HG02623 (cell line): ENCODE results near the gene FA2H.
"Not testable (repeated sequence)": the region's sequence is repeated elsewhere in the genome, so short reads cannot be mapped to it uniquely, and the experiment has no call there.

ENCODE experiments used
- ATAC-seq: cut with Tn5 transposase; IDR thresholded peaks from one replicate; pipeline ENCODE4 v1.9.1; 2021; ENCODE audit warnings: moderate library complexity; ENCODE audit not compliant: unreplicated experiment

The FA2H gene

DNA sequence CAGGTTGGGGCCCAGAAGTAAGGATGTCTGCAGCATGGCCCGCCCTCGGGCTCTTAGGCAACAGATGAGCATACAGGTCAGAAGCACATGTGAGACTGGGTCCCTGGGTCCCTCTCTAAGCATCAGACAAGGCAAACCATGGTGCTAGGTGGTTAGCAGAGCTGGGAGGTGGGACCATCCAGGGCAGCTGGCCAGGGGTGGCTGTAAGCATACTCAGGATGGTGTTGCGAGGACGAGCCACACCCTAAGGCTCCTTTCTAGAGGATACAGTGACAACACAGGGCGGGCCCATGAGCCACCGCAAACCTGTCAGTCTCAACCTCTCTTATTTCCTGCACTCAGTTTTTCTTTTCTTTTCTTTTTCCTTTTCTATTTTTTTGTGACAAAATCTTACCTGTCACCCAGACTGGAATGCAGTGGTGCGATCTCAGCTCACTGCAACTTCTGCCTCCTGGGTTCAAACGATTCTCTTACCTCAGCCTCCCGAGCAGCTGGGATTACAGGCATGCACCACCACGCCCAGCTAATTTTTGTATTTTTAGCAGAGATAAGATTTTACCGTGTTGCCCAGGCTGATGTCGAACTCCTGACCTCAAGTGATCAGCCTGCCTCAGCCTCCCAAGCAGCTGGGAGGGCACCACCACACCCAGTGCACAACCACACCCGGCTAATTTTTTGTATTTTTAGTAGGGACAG lies 3.6 kb downstream of the FA2H start:
- no peak for ATAC-seq

DNA sequence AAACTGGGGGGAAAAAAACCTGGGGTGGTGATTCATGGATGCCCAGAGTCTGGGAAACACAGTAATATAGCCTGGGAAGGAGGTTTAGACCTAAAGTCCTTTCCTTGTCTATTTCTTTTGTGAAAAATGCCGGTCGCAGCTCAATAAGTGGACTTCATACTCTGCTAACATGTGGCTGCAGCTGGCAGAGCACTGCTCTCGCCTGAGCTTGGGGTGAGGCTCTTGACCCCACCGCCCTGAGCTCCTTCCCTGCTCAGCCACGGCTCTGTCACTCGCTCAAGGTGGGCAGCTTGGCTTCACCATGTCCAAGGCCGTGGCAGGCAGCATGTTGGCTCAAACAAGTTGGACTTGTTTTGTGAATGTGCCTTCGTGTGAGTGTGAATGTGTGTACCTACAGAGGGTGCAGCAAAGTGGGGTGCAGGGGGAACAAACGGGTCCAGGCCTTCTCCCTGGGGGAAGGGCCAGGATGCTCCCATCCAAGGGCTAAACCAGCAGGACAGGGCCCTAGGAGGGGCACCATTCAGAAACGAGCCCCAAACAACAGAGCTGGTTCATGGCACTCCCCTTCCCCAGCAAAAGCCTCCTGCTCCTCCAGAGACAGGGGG lies 4.9 kb downstream of the FA2H start:
- no peak for ATAC-seq

DNA sequence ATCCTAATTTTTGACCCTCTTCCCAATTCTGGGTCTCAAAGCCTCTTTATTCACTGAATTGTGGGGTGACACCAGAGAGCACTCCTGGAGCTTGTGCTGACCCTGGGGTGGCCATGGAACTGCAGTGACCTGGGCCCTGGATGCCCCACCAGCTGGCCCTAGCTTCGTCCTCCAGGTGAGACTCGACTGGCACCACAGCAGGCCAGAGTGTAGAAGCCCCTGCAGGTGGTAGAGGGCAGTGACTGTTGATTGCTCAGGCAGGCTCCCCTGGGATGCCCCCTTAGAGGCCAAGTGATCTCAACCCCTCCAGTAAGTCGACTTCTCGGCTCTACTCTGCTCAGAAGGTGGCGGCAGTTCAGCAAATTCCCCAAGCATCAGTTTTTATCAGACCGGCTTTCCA lies 6.4 kb downstream of the FA2H start:
- ATAC-seq: no peak

DNA sequence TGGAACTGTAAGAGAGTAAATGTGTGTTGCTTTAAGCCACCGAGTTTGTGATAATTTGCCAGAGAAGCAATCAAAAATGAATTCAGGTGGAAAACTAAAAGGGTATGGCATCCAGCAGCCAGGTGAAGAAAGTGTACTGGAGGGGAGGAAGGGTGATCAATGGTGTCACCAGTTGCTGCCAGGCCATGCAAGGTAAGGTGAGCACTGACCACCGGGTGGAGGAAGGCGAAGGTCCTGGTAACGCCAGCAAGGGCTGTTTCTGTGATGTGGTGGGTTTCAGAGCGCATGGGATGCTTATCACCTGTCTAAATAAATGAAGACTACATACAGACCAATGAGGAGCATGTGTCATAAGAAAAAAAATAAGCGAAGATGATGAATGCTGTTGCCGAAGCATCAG lies 6.9 kb downstream of the FA2H start:
- ATAC-seq: no peak

DNA sequence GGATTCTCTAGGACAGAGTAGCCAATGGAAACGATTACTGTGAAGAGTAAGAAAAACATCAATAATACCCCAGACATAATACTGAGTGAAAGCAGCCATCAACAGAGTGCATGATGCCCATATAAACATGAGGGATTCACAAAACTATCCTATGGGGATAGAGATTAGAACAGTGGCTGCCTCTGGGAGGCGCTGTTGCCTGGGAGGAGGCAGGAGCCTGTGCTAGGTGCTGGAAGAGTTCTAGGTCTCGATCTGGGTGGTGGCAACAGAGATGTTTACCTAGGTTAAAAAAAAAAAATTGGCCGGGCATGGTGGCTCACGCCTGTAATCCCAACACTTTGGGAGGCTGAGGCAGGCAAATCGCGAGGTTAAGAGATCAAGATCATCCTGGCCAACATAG lies 7.9 kb downstream of the FA2H start:
- ATAC-seq: no peak

DNA sequence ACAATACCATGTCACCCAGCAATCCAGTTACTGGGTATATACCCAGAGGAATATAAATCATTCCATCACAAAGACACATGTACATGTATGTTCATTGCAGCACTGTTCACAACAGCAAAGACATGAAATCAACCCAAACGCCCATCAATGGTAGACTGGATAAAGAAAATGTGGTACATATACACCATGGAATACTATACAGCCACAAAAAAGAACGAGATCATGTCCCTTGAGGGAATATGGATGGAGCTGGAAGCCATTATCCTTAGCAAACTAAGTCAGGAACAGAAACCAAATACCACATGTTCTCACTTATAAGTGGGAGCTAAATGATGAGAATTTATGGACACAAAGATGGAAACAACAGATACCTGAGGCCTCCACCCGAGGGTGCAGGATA lies 10.4 kb downstream of the FA2H start:
- not testable (repeated sequence) for ATAC-seq

DNA sequence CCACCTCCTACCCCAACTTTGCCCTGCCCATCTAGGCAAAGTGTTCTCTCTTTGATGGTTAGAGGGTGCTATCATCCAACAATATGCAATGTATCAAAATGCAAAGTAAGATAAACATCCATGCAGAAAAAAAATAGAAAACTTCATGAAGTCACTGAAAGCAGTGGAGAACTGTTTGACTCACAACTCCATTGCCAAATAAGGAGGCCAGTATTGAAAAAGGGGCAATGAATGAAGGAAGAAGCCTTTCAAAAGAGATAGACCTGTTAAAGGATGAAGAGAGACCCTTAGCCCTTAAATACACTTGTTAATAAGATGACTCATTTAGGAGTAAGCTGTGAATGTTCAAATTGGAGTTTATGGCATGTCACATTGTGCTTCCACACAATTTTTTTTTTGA lies 13.0 kb downstream of the FA2H start:
- no peak for ATAC-seq

DNA sequence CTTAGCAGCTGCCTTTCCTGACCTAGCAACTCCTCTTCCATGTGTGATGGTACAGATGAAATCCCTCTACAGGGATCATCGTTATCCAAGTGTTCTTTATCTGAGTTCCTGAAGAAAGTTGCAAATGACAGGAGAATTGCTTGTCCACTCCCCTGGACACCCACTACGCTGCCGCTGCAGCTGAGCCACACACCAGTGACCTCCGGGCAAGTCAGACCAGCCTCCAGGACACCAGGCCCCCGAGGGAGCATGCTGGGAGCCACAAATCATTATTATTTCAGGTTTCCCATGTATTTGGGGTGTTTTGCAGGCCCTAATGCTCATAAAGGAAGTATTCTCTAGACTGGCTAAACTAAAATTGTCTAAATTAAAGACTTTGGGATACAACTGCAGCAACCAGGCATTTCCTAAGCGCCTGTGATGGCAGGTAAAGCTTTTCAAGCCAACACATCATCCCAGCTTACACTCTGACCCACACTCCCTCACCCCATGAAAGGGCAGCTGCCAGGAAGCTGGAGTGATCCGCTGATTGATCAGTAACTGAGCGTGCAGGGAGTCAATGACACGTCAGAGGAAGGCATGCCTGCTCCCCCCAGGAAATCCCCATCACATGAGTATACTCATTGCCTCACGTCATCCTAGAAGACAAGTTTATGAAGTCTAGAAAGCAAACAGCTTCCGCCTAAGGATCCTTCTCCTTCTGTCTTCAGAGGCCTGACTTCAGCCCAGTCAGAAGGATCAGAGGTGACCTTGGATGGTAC lies 14.4 kb downstream of the FA2H start:
- ATAC-seq: no peak

DNA sequence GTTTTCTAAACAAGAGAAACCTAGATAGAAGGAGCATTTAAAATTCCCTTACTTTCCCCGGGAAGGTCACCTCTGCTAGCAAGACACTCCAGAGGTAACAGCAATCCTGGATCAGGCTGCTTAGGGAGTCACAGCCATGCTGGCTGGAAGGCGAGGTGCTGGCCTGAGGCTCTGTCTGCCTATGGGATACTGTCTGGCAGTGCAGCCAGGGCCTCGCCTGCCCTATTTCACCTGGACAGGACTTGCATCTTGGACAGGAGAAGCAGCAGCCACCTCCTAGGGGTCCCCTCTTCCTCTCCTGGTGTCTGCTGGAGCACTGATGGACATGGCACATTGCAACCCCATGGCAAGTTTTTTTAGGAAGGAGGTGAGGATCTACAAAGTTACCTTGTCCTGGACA lies 15.1 kb downstream of the FA2H start:
- no peak for ATAC-seq

DNA sequence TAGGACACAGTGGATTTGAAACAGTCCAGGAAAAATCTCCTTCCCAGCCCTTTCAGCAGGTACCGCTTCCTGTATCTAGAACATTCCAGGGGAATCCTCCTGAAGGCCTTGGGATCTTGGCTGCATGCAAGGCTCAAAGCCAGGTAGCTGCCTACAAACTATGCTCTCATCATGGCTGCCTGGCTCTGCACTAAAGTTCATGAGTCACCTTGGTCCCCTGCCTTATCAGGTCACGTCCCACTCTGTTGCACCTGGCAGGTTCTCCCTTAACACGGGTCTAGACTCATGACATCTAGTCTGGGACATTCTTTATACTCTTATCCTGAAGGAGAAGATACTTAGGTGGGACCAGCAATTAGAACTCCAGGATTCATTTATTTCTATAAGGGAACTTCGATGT lies 15.8 kb downstream of the FA2H start:
- ATAC-seq: no peak

DNA sequence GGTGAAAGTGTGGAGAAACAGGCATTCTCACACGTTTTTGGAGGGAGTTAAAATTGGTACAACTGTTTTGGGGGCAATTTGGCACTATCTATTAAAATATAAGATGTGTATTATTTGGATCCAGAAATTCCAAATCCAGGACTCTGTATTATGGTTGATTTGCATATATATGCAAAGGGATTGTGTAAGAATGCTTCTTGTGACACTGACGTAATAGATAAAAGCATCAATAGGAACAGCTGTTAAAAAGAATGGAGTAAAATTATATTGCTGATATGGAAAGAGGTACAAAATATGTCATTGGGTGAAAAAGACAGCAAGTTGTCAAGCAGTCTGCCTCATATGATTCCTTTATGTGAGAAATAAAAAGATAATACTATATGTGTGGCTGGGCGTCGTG lies 17.3 kb downstream of the FA2H start:
- ATAC-seq: no peak

DNA sequence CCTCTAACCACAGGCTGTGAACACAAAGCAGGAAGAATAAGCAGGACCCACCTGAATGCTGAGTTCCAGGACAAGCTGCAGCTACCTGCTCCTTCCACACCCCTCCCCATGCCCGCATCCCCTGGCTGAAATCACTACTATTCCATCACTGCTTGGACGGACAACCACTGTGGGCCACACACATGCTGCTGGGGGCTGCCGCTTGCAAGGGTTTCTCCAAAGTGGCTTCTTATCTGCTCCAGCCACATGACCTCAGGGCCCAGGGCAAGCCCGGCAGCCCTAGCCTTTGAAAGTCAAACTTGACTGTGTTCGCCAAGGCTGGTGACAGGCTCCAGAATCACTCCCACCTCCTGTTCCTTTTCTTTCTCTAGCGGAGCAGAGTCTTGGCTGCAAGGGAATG lies 18.4 kb downstream of the FA2H start:
- no peak for ATAC-seq

DNA sequence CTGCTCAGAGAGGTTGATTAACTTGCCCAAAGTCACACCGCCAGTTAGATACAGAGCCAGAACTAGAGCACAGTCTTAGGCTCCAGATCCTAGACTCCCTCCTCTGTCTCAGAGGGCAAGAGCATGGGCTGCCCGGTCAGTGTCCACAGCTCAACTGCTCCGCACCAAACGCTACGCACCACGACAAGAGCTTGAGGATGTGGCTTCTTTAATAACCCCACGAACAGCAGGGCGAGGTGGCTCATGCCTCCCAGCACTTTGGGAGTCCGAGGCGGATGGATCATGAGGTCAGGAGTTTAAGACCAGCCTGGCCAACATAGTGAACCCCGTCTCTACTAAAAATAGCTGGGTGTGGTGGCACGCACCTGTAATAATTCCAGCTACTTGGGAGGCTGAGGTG lies 21.4 kb downstream of the FA2H start:
- ATAC-seq: no peak

DNA sequence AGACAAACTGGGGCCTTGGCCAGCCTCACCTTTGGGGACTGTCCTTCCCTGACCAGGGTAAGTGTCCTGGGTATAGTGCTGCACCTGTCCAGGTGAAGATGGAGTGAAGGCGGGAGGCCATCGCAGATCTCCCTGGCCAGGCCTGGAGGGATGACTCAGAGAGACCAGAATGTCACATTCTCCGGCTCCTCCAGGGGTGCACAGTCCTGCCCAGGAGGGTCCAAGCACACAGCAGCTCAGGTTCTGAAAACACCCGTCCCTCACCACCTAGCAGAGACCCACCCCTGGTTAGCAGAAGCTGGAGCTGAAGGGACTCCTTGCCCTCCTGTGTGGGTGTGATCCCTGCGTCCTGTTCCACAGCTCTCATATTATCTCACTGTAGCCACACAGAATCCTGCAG lies 21.9 kb downstream of the FA2H start:
- no peak for ATAC-seq

DNA sequence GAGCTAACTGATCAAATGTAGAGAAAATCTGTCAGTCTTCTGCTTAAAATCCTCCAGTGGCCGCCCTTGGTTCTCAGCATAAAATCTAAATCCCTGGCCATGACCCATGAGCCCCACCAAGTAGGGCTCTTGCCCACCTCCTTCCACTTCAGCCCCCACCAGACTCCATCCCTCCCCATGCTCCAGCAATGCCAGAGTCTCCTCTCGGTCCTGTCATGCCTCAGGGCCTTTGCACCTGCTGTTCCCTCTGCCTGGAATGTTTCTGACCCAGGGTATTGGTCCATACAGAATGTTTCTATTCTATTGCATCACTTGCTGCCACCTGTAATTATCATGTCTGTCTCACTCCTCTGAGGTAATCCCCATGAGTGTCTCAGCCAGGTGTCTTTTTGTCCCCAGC lies 22.4 kb downstream of the FA2H start:
- no peak for ATAC-seq

DNA sequence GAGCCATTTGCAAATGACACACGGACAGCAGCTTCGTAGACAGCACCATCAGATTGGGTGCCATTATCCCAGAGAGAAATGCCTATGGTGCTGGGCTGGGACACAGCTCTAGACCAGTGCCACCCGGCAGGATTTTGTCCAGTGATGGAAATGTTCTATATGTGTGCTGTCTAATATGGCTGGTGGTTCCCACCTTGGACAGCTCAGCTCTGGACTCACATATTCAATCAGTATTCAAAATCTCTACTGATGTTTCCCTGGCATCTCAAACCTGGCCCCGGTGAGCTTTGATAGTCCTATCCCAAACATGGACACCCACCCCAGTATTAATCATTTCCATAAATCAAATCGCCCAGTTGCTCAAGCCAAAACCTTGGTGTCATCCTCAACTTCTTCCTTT lies 23.0 kb downstream of the FA2H start:
- ATAC-seq: no peak

DNA sequence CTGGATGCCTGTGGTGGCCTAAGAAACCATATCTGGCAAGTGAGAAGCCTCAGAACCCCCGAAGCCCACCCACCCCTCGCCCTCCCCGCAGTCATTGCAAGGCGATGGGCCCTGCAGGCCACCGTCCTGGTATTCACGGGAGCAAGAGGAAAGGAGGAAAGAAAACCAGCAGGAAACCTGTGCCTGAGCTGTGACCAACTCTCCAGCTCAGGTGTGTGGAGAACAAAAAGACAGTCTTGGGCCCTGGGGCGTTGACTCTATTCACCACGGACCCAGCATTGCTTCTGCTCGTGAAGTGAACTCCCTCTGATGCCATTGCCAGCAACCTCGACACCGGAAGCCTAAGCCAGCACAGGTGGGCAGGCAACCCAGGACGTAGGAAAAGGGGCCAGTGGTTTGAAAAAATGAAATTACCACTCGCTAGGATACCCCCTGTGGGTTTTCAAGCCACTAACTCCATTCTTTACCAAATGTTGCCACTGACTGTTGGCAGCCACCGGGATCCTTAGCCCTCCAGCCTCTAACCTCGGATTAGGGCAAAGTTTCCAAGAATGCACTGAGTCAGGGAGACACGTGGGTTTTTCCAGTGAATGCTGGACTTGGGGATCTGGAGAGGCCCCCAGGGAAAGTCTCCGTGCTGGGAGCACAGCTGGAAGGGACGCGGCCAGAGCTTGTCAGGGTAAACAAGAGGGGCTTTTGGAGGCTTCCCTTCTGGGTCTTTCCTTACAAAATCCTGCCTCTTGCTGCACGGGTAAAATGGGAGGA lies 25.1 kb downstream of the FA2H start:
- ATAC-seq: no peak

DNA sequence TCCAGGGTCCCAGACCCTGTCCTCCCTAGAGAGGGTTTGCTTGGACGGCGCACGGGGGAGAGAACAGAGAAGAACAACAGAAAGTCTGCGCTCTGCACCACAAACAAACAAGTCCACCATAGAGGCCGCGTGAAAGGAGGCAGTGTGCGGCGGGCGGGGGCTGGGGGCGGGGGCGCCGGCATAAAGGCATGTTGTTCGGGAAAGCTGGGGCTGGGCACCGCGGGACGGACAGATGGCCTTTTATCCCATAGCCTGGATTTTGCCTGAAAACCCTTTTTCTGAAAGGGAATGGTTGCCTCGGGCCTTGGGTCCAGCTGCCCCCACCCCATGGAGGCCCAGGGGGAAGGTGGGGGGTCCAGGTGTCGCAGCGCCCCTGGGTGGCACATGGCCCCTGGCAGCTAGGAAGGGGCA lies 26.0 kb downstream of the FA2H start:
- no peak for ATAC-seq

DNA sequence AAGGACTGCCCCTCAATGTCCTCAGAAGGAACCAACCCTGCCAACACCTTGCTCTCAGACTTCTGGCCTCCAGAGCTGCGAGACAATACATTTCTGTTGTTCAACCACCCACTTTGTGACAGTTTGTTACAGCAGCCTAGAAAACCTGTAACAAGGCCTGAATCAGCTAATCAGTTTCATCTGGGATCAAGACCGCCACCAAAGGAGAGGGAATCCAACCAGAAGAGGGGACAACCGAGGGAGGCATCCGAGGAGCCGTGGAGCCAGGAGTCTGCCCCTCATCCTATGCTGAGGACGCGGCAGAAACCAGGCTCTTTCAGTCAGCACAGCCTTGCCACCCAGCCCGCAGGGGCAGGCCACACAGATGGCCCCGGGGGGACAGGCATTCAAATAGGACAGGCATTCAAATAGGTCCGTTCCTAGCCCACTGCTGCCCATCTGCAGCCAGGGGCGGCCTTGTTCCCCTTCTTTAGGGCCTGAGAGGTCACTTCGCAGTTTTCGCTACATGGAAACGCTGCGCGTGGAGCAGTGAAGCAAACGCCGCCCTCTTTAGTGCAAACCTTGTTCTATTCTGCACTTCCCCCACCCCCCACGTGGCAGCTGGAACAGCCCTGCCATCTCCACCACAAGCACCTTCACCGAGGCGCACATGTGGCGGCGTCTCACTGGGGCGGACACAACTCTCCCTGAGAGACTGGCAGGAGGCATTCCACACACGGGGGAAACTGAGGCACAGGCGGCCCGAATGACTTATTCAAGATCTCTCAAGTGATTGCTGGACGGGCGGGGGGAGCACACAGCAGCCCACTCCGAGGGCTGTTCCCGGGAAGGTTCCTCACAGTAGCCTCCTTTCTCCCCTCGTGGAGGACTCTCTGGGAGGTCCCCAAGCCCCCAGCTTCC lies 26.7 kb downstream of the FA2H start:
- ATAC-seq: no peak

DNA sequence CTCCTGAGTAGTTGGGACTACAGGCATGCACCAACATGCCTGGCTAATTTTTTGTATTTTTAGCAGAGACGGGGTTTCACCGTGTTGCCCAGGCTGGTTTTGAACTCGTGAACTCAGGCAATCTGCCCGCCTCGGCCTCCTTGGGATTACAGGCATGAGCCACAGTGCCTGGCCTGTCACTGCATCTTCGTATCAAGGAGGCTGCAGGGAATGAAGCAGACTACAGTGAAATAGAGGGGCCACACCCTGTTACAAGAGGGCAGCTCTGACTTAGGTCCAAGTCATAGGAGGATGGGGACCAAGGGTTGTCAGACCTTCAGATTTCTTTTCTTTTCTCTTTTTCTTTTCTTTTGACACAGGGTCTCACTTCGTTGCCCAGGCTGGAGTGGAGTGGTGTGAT lies 28.7 kb downstream of the FA2H start:
- no peak for ATAC-seq
